ENCODE measurements around the gene NRTN.
"Not testable (repeated sequence)": the region's sequence is repeated elsewhere in the genome, so short reads cannot be mapped to it uniquely, and the experiment has no call there.

The NRTN gene, protein sequence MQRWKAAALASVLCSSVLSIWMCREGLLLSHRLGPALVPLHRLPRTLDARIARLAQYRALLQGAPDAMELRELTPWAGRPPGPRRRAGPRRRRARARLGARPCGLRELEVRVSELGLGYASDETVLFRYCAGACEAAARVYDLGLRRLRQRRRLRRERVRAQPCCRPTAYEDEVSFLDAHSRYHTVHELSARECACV

DNA sequence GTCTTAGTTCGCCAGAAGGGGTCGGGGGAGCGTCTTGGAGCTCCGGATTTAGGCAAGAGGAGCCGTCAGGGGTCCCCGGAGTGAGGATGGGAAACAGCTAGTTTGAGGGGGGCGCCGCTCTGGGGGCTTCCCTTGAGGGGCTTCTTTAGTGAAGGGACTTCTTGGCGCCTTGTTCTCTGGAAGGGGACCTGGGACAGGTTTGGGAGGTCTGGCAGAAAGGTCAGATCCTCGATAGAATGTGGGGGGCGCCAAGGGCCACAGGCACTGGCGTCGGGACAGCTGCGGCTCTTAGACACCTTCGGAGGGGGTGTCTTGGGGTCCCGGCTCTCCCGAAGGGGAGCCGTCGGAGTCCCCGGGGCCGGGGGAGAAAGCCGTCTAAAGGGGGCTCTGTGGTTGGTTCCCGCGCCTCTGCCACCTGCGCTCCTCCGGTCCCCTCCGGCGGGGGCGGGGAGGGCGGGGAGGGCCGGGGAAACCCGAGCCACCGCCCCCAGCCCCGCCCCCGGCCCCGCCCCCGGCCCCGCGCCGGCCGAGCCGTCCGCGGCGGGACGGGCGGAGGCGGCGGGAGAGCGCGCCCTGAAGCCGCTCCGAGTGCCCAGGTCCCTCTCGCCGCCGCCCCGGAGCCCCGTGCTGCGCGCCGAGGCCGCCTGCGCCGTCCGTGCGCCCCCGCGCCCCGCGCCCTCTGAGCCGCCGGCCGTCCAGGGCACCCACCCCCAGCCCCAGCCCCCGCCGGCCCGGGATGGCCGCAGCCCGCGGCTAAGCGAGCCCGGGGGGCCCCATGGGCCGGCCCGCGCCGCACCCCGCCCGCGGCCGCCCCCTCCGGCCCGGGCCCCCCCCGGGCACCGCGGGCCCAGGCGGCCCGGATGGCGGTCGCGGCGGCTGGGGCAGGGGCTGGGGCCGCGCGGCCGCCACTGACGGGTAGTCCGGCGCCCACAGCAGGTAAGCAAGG, at the start of gene NRTN:
Gene NRTN (plus strand): TSS at position 552 of the 946 bp plus-strand sequence. CDS start 19,099 bp downstream, outside the sequence.
- DNase-seq (ENCODE audit: low spot score in 2 of 2): peak; percentile 34 to 80
- Histone ChIP-seq H3K9me3 (no peaks in the 10 kb centered on the region), H3K4me3 (peak within 1 kb of the TSS; percentile 47), H3K4me1 (peaks cover 13% of the 10 kb centered on the region), H3K27me3 (ENCODE audit: low read depth) (no peaks in the 10 kb centered on the region), H3K36me3 (replicated peaks) (no peaks in the 10 kb centered on the region)
- in situ Hi-C loops (cut with MboI; ENCODE audit: low sequenced_read_pairs): loop anchor here (5.0 kb wide), 2 partner anchors 88 to 218 kb away; no protein-coding TSS in a partner anchor

DNA sequence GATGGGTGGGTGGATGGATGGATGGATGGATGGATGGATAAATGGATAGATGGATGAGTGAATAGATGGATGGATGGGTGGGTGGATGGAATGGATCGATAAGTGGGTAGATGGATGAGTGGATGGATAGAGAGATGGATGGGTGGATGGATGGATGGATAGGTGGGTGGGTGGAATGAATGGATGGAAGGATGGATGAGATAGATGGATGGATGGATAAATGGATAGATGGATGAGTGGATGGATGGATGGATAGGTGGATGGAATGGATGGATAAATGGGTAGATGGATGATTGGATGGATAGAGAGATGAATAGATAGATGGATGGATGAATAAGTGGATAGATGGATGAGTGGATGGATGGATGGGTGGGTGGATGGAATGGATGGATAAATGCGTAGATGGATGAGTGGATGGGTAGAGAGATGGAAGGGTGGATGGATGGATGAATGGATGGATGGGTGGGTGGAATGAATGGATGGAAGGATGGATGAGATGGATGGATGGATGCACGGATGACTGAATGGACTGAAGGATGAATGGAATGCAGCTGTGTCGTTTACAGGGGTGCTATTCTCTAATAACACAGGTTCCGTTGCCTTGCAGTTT, 42.2 kb upstream of the NRTN start:
- Histone ChIP-seq H3K36me3 (replicated peaks) (no peaks in the 10 kb centered on the region), H3K27me3 (ENCODE audit: low read depth) (no peaks in the 10 kb centered on the region), H3K4me1 (no peaks in the 10 kb centered on the region), H3K9me3 (no peaks in the 10 kb centered on the region), H3K4me3 (no peak overlapping the region)
- DNase-seq (ENCODE audit: low spot score in 2 of 2): no peak
- in situ Hi-C loops (cut with MboI; ENCODE audit: low sequenced_read_pairs): no loop called here

DNA sequence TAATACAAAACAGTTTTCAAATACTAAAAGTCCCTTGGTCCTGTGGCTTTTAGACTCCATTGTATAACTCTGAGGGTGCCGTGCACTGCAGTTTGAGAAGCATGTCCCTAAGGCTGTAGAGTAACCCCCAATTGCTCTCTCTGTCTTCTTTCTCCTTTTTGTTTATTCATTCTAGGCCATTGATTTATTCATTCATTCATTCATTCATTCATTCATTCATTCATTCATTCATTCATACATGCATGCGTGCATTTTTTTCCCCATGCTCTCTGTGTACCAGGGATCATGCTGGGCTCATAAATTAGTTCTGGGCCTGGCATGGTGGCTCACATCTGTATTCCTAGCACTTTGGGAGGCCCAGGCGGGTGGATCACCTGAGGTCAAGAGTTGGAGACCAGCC, 39.6 kb upstream of the NRTN start:
- DNase-seq (ENCODE audit: low spot score in 2 of 2): no peak
- H3K4me1 ChIP-seq: no peaks in the 10 kb centered on the region
- in situ Hi-C loops (cut with MboI; ENCODE audit: low sequenced_read_pairs): no loop called here
- H3K36me3 ChIP-seq (replicated peaks): no peaks in the 10 kb centered on the region
- H3K9me3 ChIP-seq: no peaks in the 10 kb centered on the region
- H3K27me3 ChIP-seq (ENCODE audit: low read depth): no peaks in the 10 kb centered on the region
- no peak overlapping the region for H3K4me3 ChIP-seq

DNA sequence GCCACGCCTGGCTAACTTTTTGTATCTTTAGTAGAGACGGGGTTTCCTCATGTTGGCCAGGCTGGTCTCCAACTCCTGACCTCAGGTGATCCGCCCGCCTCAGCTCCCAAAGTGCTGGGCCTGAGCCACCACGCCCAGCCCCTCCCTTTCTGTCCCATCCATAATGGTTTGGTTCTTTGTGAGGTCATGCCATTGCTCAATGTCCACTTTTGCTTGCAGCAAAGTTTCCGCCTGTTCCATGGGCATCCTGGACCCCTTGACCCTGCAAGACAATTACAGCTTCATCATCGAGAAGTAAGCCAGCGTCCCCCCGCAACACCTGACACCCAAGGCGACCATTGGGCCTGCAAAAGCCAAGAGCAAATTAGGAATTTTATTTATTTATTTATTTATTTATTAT, 36.9 kb upstream of the NRTN start:
- no peak for DNase-seq (ENCODE audit: low spot score in 2 of 2)
- H3K4me1 ChIP-seq: no peaks in the 10 kb centered on the region
- H3K4me3 ChIP-seq: no peak overlapping the region
- in situ Hi-C loops (cut with MboI; ENCODE audit: low sequenced_read_pairs): no loop called here
- H3K36me3 ChIP-seq (replicated peaks): no peaks in the 10 kb centered on the region
- no peaks in the 10 kb centered on the region for H3K9me3 ChIP-seq
- H3K27me3 ChIP-seq (ENCODE audit: low read depth): no peaks in the 10 kb centered on the region

DNA sequence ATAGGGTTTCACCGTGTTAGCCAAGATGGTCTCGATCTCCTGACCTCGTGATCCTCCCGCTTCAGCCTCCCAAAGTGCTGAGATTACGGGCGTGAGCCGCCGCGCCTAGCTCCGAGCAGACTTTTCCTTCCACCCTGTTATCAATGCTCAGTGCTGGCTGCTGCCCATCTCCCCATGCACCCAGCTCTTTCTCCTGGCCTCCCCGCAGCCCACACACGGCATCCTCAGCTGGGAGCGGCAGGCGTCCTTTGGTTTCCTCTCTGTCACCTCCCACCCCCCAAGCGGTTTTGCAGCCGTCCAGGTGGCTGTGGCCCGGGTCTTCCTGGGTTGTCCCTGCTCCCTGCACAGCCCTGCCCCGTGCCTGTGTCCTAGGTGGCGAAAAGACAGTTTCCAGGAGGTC, 32.5 kb upstream of the NRTN start:
- in situ Hi-C loops (cut with MboI; ENCODE audit: low sequenced_read_pairs): no loop called here
- no peak overlapping the region for H3K4me3 ChIP-seq
- no peaks in the 10 kb centered on the region for H3K27me3 ChIP-seq (ENCODE audit: low read depth)
- no peaks in the 10 kb centered on the region for H3K36me3 ChIP-seq (replicated peaks)
- no peak for DNase-seq (ENCODE audit: low spot score in 2 of 2)
- H3K4me1 ChIP-seq: peaks cover 4% of the 10 kb centered on the region
- H3K9me3 ChIP-seq: no peaks in the 10 kb centered on the region

DNA sequence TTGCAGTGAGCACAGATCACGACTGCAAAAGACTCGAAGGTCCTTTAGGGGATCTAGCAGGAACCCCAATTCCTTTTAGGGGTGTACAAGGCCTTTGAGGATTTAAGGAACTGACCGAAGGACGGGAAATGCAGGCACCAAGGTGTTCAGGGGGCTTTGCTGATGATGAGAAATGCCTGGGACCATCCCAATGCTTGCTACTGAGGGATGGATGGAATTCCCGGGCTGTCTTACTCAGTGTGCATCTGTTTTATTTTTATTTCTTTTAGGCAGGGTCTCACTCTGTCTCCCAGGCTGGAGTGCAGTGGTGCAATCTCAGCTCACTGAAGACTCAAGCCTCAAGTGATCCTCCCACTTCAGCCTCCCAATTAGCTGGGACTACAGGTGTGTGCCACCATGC, 31.6 kb upstream of the NRTN start:
- Histone ChIP-seq H3K27me3 (ENCODE audit: low read depth) (no peaks in the 10 kb centered on the region), H3K36me3 (replicated peaks) (no peaks in the 10 kb centered on the region), H3K4me1 (peaks cover 4% of the 10 kb centered on the region), H3K9me3 (no peaks in the 10 kb centered on the region), H3K4me3 (no peak overlapping the region)
- no peak for DNase-seq (ENCODE audit: low spot score in 2 of 2)
- in situ Hi-C loops (cut with MboI; ENCODE audit: low sequenced_read_pairs): no loop called here

DNA sequence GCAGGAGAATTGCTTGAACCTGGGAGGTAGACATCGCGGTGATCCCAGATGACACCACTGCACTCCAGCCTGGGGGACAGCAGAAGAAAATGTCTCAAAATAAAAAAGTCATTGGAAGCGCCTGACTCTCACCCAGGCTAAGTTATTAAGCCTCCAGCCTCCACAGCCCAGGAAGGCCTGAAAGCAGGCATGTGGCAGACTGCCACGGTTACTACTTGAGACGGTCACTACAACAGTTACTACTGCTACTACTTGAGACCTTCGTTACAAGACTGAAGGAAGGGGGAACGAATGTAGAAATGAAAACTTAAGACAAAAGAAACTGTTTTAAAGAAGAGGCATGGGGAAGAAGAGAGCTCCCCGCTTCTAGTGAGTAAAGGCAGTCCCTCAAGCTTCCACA, 29.9 kb upstream of the NRTN start:
- H3K4me3 ChIP-seq: no peak overlapping the region
- peaks cover 4% of the 10 kb centered on the region for H3K4me1 ChIP-seq
- no peak for DNase-seq (ENCODE audit: low spot score in 2 of 2)
- no peaks in the 10 kb centered on the region for H3K36me3 ChIP-seq (replicated peaks)
- in situ Hi-C loops (cut with MboI; ENCODE audit: low sequenced_read_pairs): no loop called here
- H3K9me3 ChIP-seq: no peaks in the 10 kb centered on the region
- no peaks in the 10 kb centered on the region for H3K27me3 ChIP-seq (ENCODE audit: low read depth)

DNA sequence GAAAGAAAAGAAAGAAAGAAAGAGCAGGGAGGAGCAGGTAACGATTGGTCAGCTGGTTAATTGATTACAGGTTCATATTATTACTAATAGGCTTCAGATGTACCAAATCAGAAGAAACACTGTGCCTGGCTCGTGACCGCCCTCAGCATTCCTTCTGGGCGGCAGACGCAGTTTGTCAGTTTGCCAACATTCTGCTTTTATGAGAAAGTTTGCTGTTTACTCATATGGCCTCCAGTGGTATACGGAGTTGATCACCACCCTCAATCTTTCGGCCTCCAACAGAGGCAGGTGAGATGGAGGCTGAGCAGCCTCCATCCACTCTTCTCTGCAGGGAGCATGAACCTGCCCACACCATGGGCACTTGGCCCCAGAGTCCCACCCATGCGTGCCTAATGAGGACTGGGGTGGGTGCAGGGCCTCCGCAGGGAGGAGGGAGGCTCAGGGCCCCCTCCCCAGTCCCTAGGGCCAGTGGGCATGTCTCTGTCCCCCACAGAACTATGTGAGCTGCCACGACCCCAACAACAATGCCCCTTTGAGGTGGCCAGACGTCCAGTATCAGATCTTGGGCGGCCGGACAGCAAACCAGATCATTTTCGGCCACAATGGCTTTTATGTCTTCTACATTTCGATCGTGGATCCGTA, 29.1 kb upstream of the NRTN start:
- DNase-seq (ENCODE audit: low spot score in 2 of 2): no peak
- no peak overlapping the region for H3K4me3 ChIP-seq
- no peaks in the 10 kb centered on the region for H3K9me3 ChIP-seq
- no peaks in the 10 kb centered on the region for H3K27me3 ChIP-seq (ENCODE audit: low read depth)
- no peaks in the 10 kb centered on the region for H3K36me3 ChIP-seq (replicated peaks)
- in situ Hi-C loops (cut with MboI; ENCODE audit: low sequenced_read_pairs): no loop called here
- H3K4me1 ChIP-seq: peaks cover 4% of the 10 kb centered on the region

DNA sequence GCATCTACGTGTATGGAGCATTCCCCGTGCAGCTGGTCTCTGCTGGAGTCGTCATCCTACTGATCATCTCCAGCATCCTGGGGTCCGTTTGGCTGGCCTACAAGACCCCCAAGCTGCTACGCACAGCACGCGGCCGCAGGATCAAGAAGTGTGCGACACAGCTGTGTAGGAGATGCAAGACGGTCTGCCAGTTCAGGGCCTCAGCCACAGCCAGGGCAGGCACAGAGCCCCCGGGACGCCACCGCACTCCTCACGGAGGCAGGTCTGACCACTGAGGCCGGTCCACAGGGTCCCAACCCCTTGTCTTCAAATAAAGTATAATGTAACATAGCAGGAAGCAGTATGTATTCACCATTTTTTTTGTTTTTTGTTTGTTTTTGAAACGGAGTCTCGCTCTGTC, 26.5 kb upstream of the NRTN start:
- H3K9me3 ChIP-seq: no peaks in the 10 kb centered on the region

DNA sequence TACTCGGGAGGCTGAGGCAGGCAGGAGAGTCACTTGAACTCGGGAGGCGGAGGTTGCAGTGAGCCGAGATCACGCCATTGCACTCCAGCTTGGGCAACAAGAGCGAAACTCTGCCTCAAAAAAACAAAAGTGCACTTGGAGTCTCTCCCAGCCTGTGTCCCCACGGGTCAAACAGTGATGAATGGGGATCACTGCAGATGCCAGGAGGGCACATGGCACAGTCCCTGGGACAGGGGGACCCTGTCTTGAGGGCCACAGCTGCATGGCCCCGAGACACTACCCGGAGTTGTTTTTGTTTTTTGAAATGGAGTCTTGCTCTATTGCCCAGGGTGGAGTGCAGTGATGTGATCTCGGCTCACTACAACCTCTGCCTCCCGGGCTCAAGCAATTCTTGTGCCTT, 24.0 kb upstream of the NRTN start:
- H3K4me1 ChIP-seq; in situ Hi-C loops (cut with MboI; ENCODE audit: low sequenced_read_pairs); H3K9me3 ChIP-seq; DNase-seq (ENCODE audit: low spot score in 2 of 2); H3K27me3 ChIP-seq (ENCODE audit: low read depth); H3K4me3 ChIP-seq: not testable (repeated sequence)
- peaks cover 20% of the 10 kb centered on the region for H3K36me3 ChIP-seq (replicated peaks)

More for the DNA sequence above, 26.5 kb upstream of the NRTN start:
- in situ Hi-C loops (cut with MboI; ENCODE audit: low sequenced_read_pairs): no loop called here
- no peak for DNase-seq (ENCODE audit: low spot score in 2 of 2)
- no peak overlapping the region for H3K4me3 ChIP-seq
- no peaks in the 10 kb centered on the region; the same call in 1 of the 2 replicates for H3K36me3 ChIP-seq (replicated peaks)
- no peaks in the 10 kb centered on the region for H3K27me3 ChIP-seq (ENCODE audit: low read depth)
- peaks cover 4% of the 10 kb centered on the region for H3K4me1 ChIP-seq

DNA sequence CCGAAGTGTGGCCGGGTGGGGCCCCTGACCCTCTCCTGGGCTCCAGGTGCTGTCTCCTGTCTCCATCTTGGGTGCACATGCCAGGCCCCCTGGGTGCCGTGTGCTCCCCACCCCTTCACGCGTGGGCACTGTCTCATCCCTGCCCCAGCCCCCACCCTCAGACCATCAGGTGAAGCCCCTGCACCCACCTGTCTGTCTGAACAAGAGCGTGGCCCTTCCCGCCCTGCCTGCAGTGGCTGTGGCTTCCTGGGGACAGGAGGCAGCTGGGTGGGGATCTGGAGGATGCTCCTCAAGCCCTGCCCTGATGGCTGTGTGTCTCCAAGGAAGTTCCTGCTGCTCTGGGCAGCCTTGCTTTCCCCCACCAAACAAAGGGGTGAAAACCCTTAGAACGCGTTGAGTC, 22.5 kb upstream of the NRTN start:
- Histone ChIP-seq H3K4me3 (no peak overlapping the region), H3K36me3 (replicated peaks) (peaks cover 32% of the 10 kb centered on the region), H3K9me3 (no peaks in the 10 kb centered on the region), H3K4me1 (no peaks in the 10 kb centered on the region), H3K27me3 (ENCODE audit: low read depth) (no peaks in the 10 kb centered on the region)
- no peak for DNase-seq (ENCODE audit: low spot score in 2 of 2)
- in situ Hi-C loops (cut with MboI; ENCODE audit: low sequenced_read_pairs): no loop called here

DNA sequence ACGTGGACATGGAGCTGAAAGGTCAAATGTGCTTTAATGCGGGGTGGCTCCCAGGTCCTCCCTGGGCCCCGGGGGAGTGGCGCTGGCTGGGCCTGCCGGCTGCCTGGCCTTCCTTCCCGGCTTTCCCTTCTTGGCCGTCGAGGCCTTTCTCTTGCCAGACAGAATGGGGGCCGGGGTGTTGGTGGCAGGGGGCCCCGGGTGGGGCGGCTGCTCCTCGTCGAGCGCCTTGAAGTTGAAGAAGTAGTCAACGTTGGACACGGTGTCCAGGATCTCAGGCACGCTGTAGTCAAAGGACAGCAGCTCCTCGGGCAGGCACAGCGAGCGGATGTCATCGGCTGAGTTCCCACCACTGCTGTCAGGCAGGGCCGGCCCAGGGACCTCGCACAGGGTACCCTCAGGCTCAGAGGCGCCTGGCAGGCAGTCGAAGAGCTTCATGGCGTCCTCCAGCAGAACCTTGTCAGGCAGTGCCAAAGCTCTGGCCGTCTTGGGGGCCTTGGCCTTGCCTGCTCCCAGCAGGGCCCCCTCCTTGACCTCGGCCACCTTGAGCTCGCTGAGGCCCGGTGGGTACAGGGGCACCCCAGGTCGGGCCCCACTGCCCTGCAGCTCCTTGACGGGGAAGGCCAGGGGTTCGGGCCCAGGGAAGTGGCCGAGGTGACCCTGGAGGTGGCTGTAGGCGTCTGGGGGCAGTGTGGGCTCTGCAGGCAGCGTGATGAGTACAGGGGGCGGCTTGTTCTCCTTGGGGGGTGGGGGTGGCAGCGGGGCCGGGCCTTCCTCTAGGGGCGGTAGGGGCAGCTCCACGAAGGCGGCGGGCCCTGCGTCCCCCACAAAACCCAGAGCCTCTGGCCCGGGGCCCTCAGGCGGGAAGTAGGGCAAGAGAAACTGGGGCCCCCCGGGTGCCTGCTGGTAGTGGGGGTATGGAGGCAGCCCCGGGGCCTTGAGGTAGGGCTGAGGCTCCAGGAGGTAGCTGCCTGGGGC, 21.6 kb upstream of the NRTN start:
- in situ Hi-C loops (cut with MboI; ENCODE audit: low sequenced_read_pairs): no loop called here
- Histone ChIP-seq H3K4me1 (no peaks in the 10 kb centered on the region), H3K4me3 (no peak overlapping the region), H3K9me3 (no peaks in the 10 kb centered on the region), H3K27me3 (ENCODE audit: low read depth) (no peaks in the 10 kb centered on the region), H3K36me3 (replicated peaks) (peaks cover 41% of the 10 kb centered on the region)
- DNase-seq (ENCODE audit: low spot score in 2 of 2): no peak

Measured in HAP-1 (cell line).